HepG2 (cell line): ENCODE data around the gene NSD2. TPM values are rescaled to one million over a fixed set of nuclear protein-coding genes. Genes with fewer than 3 reads are reported as not detected.

ENCODE experiments used
- ATAC-seq: fragments of 200-7000 bp; cut with Tn5 transposase; 3 replicates; pipeline ENCODE4 v1.9.1; 2020; ENCODE audit warnings: mild to moderate bottlenecking, moderate library complexity
- BruUV-seq: library from RNA; stranded (reverse); fragments of 400-500 nt; replicated peaks from 2 replicates; lab custom pipeline; 2021; lab: Mats Ljungman, UMichigan
- CTCF ChIA-PET: fragments of 300-600 bp; formaldehyde crosslinking; extraction: SDS; loops from one replicate; lab custom pipeline; 2021; ENCODE audit warnings: low total read pairs, inconsistent platforms, low intra/inter-chr PET ratio; lab: Yijun Ruan, JAX
- POLR2A ChIA-PET: fragments of 350-600 bp; sonication (Branson Sonifier 250); formaldehyde crosslinking; loops from one replicate; lab custom pipeline; 2020; ENCODE audit warnings: antibody characterized with exemption, inconsistent platforms; lab: Yijun Ruan, JAX
- DNase-seq: peaks from one replicate; pipeline ENCODE4 v3.0.0-alpha.2; 2015; ENCODE audit warnings: low spot score
- FAIRE-seq: peaks from 3 replicates; lab custom pipeline; 2011; peaks lifted over from hg19 to GRCh38; lab: Jason Lieb, UNC
- H2AFZ ChIP-seq: one replicate; pipeline ENCODE4 v1.6.1; 2011; ENCODE audit warnings: low read length, inconsistent platforms
- H3K27ac ChIP-seq: fragments of 300-600 bp; 3 replicates; pipeline ENCODE4 v1.8.0; 2011; ENCODE audit warnings: mixed run types, mild to moderate bottlenecking, mixed read lengths, low read length, inconsistent platforms; ENCODE audit not compliant: insufficient read depth; ENCODE audit errors: extremely low read length
- H3K27me3 ChIP-seq, 2 experiments: fragments of 200-600 bp in 1 of 2; 2 replicates in 1 of 2; 3 replicates in 1 of 2; pipeline versions ENCODE4 v1.6.0 to v1.8.0; 2011; ENCODE audit warnings: low read length in 2 of 2, mild to moderate bottlenecking in 2 of 2, moderate library complexity in 2 of 2, inconsistent platforms in 1 of 2; ENCODE audit not compliant: insufficient read depth in 2 of 2, control insufficient read depth in 1 of 2
- H3K36me3 ChIP-seq, 2 experiments: fragments of 200-600 bp in 1 of 2; replicated peaks in 1 of 2; 2 replicates in 1 of 2; 3 replicates in 1 of 2; pipeline versions ENCODE4 v1.5.1 to v1.8.0; 2011; ENCODE audit warnings: low read length in 2 of 2, inconsistent platforms in 1 of 2; ENCODE audit not compliant: insufficient read depth in 2 of 2, control insufficient read depth in 1 of 2
- H3K4me1 ChIP-seq: 2 replicates; pipeline ENCODE4 v1.5.1; 2012; ENCODE audit warnings: low read length, inconsistent platforms; ENCODE audit not compliant: insufficient read depth
- H3K4me2 ChIP-seq: 2 replicates; pipeline ENCODE4 v1.6.0; 2011; ENCODE audit warnings: low read depth, low read length, inconsistent platforms
- H3K4me3 ChIP-seq, 3 experiments: fragments of 200-600 bp in 1 of 3; sonication (generic), shearing (Covaris generic) in 1 of 3; replicated peaks in 1 of 3; 2 replicates each; pipeline ENCODE4 v1.5.1; 2011 to 2016; ENCODE audit warnings: low read length in 3 of 3, inconsistent platforms in 2 of 3, low read depth in 2 of 3, mild to moderate bottlenecking in 2 of 3, control low read depth in 1 of 3, mixed read lengths in 1 of 3; ENCODE audit not compliant: insufficient read depth in 1 of 3
- H3K79me2 ChIP-seq: one replicate; pipeline ENCODE4 v1.6.1; 2011; ENCODE audit warnings: low read length, inconsistent platforms; ENCODE audit not compliant: insufficient read depth
- H3K9ac ChIP-seq: 2 replicates; pipeline ENCODE4 v1.6.0; 2011; ENCODE audit warnings: mild to moderate bottlenecking, low read depth, low read length, inconsistent platforms; ENCODE audit not compliant: insufficient read depth
- H3K9me3 ChIP-seq: 2 replicates; pipeline ENCODE4 v1.5.1; 2012; ENCODE audit warnings: mild to moderate bottlenecking, low read length
- H4K20me1 ChIP-seq: 2 replicates; pipeline ENCODE4 v1.6.0; 2011; ENCODE audit warnings: inconsistent platforms, mild to moderate bottlenecking, low read length, moderate library complexity; ENCODE audit not compliant: insufficient read depth
- DR1 ChIP-seq: sonication (generic); formaldehyde crosslinking; IDR thresholded peaks from 2 replicates; pipeline ENCODE4 v1.8.0; 2021; ENCODE audit warnings: mild to moderate bottlenecking, missing genetic modification reagents, inconsistent platforms
- GLI4 ChIP-seq: sonication (generic); formaldehyde crosslinking; IDR thresholded peaks from 2 replicates; pipeline ENCODE4 v1.5.1; 2020; ENCODE audit warnings: missing genetic modification reagents, mild to moderate bottlenecking, moderate library complexity, borderline replicate concordance
- STAG1 ChIP-seq: sonication (generic); formaldehyde crosslinking; IDR thresholded peaks from 2 replicates; pipeline ENCODE4 v1.4.0; 2020; ENCODE audit warnings: missing genetic modification reagents
- TBX2 ChIP-seq: sonication (generic); formaldehyde crosslinking; IDR thresholded peaks from 2 replicates; pipeline ENCODE4 v1.5.0; 2020; ENCODE audit warnings: missing genetic modification reagents, mild to moderate bottlenecking, borderline replicate concordance
- THAP11 ChIP-seq: IDR thresholded peaks from 2 replicates; pipeline ENCODE4 v1.6.1; 2016; ENCODE audit warnings: missing biosample characterization, missing genetic modification reagents
- THYN1 ChIP-seq: sonication (generic); formaldehyde crosslinking; IDR thresholded peaks from 2 replicates; pipeline ENCODE4 v1.8.1; 2023; ENCODE audit warnings: low read depth, mild to moderate bottlenecking, moderate library complexity, missing genetic modification reagents, borderline replicate concordance
- ZBTB7B ChIP-seq: sonication (generic); formaldehyde crosslinking; IDR thresholded peaks from 2 replicates; pipeline ENCODE4 v1.4.0; 2020; ENCODE audit warnings: missing genetic modification reagents
- ZNF12 ChIP-seq: sonication (generic); formaldehyde crosslinking; IDR thresholded peaks from 2 replicates; pipeline ENCODE4 v1.5.0; 2020; ENCODE audit warnings: missing genetic modification reagents
- ZNF263 ChIP-seq: sonication (generic); formaldehyde crosslinking; IDR thresholded peaks from 2 replicates; pipeline ENCODE4 v1.4.0; 2020; ENCODE audit warnings: missing genetic modification reagents
- ZNF274 ChIP-seq: sonication (generic); formaldehyde crosslinking; IDR thresholded peaks from 2 replicates; pipeline ENCODE4 v1.5.1; 2020; ENCODE audit warnings: mild to moderate bottlenecking, missing genetic modification reagents
- ZNF350 ChIP-seq: sonication (generic); formaldehyde crosslinking; IDR thresholded peaks from 2 replicates; pipeline ENCODE4 v1.4.0; 2020; ENCODE audit warnings: mild to moderate bottlenecking, low read depth, missing genetic modification reagents, borderline replicate concordance
- WGBS: methylation state at CpG from one replicate; pipeline ENCODE4 v1.1.6; 2017; ENCODE audit warnings: low lambda C conversion rate; 5-methylcytosine and 5-hydroxymethylcytosine counted together
- in situ Hi-C: cut with HindIII; loops from 2 replicates; pipeline ENCODE4 v1.10.0; 2017; ENCODE audit warnings: low pct_unique_long_range_greater_than_20kb; ENCODE audit not compliant: extremely low pct_ligation_motif_present
- intact Hi-C: fragments of 100-400 bp; cut with micrococcal nuclease; formaldehyde crosslinking; loops from one replicate; pipeline ENCODE4 v1.10.0; 2022; ENCODE audit not compliant: unreplicated experiment
- polyA plus RNA-seq, 8 experiments: library from polyadenylated mRNA; depleted of rRNA in 3 of 8; stranded (reverse) in 7 of 8; unstranded in 1 of 8; fragments of >200 nt; fragmentation: Illumina TruSeq in 4 of 8; extraction: Trizol in 4 of 8; gene quantifications; 2 replicates each; pipeline versions ENCODE4 v1.2.1 to v1.2.3, GENCODE V29; 2011 to 2016; ENCODE audit warnings: low read depth in 4 of 8, missing spikeins in 1 of 8, mixed read lengths in 1 of 8; ENCODE audit not compliant: insufficient read depth in 1 of 8
- total RNA-seq, 5 experiments: library from RNA; depleted of rRNA; stranded (reverse); fragments of >200 nt; fragmentation: Illumina TruSeq; extraction: Trizol; gene quantifications; 2 replicates each; pipeline ENCODE4 v1.2.3, GENCODE V29; 2016; ENCODE audit warnings: low read depth in 1 of 5
- TF ChIP-seq, protein P1 (sequence below): IDR thresholded peaks from 2 replicates; pipeline ENCODE4 v1.6.1; 2018; ENCODE audit warnings: missing genetic modification reagents, mild to moderate bottlenecking, missing compliant biosample characterization
- TF ChIP-seq, protein P2 (sequence below): IDR thresholded peaks from 2 replicates; pipeline ENCODE4 v1.6.1; 2016; ENCODE audit warnings: low read depth, borderline replicate concordance

Gene NSD2
- total and polyA plus RNA-seq, 2 of the 13 experiments (the other 11 are each of a cell fraction or from before 2014, with no cell fraction given): 22.0 to 65.9 TPM

DNA sequence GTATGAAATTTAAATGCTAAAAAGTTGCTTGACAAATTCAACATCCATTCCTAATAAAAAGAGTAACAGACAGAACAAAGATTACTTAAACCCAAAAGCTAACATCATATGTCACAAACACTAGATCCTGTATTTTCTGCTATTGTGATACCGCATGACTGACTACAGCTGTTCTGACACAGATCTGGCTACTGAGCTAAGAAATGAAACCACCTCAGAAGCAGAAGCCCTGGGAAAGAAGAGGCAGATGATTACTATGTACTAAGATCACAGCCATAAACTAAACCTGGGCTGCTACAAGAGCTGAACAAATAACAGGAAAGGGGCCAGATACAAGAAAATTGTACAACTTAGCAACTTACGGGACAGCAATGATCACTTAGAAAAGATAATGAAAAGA, 24.6 kb upstream of the NSD2 start (continued):
- TF ChIP-seq ZNF350 (CRISPR knock-in tag) (no peak), STAG1 (CRISPR knock-in tag) (no peak), DR1 (CRISPR knock-in tag) (no peak), ZNF274 (CRISPR knock-in tag) (no peak), ZNF12 (no peak)

DNA sequence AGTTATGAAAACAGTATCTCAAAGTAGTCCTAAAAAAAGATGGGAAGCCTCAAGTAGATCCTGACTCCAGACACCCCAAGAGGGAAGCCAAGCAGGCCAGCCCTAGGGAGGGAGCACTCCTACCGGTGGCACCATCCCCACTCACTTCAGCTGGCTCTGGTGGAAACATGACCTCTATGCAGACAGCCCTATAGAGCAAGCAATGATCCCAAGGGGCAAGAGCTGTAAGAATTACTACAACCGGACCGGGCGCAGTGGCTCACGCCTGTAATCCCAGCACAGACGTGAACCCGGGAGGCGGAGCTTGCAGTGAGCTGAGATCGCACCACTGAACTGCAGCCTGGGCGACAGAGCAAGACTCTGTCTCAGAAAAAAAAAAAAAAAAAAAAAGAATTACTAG, 20.9 kb upstream of the NSD2 start:
- H3K4me3 ChIP-seq: no peak overlapping the region
- H3K36me3 ChIP-seq: peaks cover 1 to 20% of the 10 kb centered on the region in 2 experiments; a peak in 3 of 5 replicates
- intact Hi-C loops: no loop called here
- 87% methylated on average over 10 of the region's 10 CpGs for WGBS
- peaks cover 66% of the 10 kb centered on the region for H3K4me1 ChIP-seq
- no TSS peak for BruUV-seq
- FAIRE-seq (no peak), ATAC-seq (peak; percentile 16; the same call in 1 of the 3 replicates), DNase-seq (no peak)
- peaks cover 40% of the 10 kb centered on the region for H3K79me2 ChIP-seq
- POLR2A ChIA-PET: interaction anchor here (0.7 to 1.4 kb wide), 2 partner anchors 10 to 13 kb away, joined by 4 to 5 read pairs; no protein-coding TSS in a partner anchor
- no peak overlapping the region for H3K27ac ChIP-seq
- no peak overlapping the region for H3K9ac ChIP-seq
- no peak overlapping the region for H2AFZ ChIP-seq
- H3K27me3 ChIP-seq: no peaks in the 10 kb centered on the region; a peak in 1 of 5 replicates
- H4K20me1 ChIP-seq: peaks cover 3% of the 10 kb centered on the region; the same call in 1 of the 2 replicates
- in situ Hi-C loops: no loop called here
- TF ChIP-seq ZNF263 (CRISPR knock-in tag): peak; percentile 72
- TF ChIP-seq, protein P1, sequence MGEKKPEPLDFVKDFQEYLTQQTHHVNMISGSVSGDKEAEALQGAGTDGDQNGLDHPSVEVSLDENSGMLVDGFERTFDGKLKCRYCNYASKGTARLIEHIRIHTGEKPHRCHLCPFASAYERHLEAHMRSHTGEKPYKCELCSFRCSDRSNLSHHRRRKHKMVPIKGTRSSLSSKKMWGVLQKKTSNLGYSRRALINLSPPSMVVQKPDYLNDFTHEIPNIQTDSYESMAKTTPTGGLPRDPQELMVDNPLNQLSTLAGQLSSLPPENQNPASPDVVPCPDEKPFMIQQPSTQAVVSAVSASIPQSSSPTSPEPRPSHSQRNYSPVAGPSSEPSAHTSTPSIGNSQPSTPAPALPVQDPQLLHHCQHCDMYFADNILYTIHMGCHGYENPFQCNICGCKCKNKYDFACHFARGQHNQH (CRISPR knock-in tag): no peak
- no peak for TF ChIP-seq THYN1 (CRISPR knock-in tag)
- TF ChIP-seq ZBTB7B (CRISPR knock-in tag): no peak
- TF ChIP-seq, protein P2, sequence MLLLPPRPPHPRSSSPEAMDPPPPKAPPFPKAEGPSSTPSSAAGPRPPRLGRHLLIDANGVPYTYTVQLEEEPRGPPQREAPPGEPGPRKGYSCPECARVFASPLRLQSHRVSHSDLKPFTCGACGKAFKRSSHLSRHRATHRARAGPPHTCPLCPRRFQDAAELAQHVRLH: no peak
- no peak for TF ChIP-seq THAP11 (CRISPR knock-in tag)
- no peak for TF ChIP-seq GLI4 (CRISPR knock-in tag)
- no peak for TF ChIP-seq TBX2 (CRISPR knock-in tag)
- H3K9me3 ChIP-seq: no peaks in the 10 kb centered on the region
- CTCF ChIA-PET: no interaction called here
- no peak overlapping the region for H3K4me2 ChIP-seq
